NB4 (cell line): ENCODE results near the gene KIF5C.

Source experiments
- MYC ChIP-seq: IDR thresholded peaks from 2 replicates; pipeline ENCODE4 v1.6.1; 2011; ENCODE audit warnings: low read depth, low read length
- POLR2A ChIP-seq: IDR thresholded peaks from 2 replicates; pipeline ENCODE4 v1.6.1; 2011; ENCODE audit warnings: mild to moderate bottlenecking; ENCODE audit not compliant: insufficient read length; ENCODE audit errors: extremely low read depth
- TF ChIP-seq, protein P1 (sequence below): IDR thresholded peaks from one replicate; pipeline ENCODE4 v1.5.1; 2012; ENCODE audit warnings: low read depth, low read length
- TF ChIP-seq, protein P2 (sequence below): IDR thresholded peaks from 2 replicates; pipeline ENCODE4 v1.6.1; 2011; ENCODE audit warnings: low read depth, low read length

DNA sequence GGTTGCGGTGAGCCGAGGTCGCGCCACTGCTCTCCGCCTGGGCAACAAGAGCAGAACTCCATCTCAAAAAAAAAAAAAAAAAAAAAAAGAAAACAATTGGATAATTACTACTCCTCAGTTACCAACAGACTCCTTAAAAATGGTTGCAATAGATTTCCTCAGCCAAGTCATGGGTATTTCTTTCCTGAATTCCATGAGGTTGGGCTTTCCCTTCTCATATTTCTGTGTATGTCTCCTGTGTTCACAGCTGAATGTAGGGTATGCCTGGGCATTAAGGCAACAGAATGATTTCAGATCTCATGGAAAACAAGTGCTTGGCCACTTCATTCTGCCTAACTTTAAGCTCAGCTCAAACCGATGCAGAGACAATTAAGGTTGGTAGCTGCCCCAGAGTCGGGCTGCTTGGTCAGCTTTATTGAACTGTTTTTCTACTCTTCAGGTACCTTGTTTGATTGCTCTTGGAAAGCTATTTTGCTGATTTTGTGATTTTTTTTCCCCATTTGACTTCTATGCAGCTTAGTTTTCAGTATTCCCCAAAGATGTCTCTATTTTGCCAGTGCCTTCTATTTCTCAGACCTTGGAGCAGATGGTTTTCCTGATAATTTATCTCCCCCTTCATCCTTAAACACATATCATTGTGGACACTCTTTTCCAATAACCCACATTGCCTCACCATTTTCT, 24.8 kb downstream of the KIF5C start:
- TF ChIP-seq, protein P1, sequence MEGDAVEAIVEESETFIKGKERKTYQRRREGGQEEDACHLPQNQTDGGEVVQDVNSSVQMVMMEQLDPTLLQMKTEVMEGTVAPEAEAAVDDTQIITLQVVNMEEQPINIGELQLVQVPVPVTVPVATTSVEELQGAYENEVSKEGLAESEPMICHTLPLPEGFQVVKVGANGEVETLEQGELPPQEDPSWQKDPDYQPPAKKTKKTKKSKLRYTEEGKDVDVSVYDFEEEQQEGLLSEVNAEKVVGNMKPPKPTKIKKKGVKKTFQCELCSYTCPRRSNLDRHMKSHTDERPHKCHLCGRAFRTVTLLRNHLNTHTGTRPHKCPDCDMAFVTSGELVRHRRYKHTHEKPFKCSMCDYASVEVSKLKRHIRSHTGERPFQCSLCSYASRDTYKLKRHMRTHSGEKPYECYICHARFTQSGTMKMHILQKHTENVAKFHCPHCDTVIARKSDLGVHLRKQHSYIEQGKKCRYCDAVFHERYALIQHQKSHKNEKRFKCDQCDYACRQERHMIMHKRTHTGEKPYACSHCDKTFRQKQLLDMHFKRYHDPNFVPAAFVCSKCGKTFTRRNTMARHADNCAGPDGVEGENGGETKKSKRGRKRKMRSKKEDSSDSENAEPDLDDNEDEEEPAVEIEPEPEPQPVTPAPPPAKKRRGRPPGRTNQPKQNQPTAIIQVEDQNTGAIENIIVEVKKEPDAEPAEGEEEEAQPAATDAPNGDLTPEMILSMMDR: no peak
- TF ChIP-seq, protein P2, sequence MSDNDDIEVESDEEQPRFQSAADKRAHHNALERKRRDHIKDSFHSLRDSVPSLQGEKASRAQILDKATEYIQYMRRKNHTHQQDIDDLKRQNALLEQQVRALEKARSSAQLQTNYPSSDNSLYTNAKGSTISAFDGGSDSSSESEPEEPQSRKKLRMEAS: no peak
- TF ChIP-seq POLR2A (no peak), MYC (no peak)
